G401.6 (cell line): ENCODE results near the gene AGTR1.
"Not testable (repeated sequence)": the region's sequence is repeated elsewhere in the genome, so short reads cannot be mapped to it uniquely, and the experiment has no call there.

Experiments used
- FAIRE-seq: peaks from 2 replicates; lab custom pipeline; 2012; peaks lifted over from hg19 to GRCh38; lab: Jason Lieb, UNC

The AGTR1 gene

GRCh38 chr3:148718982-148719862 is 21.5 kb downstream of the AGTR1 start:
- FAIRE-seq = peak; percentile 45

DNA sequence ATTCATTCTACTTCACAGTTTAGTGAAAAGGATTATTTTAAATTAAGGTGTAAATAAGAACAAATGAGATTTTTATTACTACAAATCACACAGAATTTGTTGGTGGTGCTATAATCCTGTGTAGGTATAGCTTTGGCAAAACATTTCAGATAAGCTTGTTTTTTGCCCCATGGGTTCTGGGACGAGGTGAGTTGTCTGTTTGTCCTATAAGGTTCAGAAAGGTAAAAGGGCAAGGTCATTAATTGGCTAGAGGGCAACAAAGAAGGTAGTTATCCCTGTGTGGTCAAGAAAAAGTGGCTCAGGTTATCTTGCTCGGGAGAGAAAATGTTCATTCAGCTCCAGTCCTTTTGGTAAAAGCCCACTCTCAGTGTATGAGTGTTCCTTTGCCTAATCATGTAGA is 23.2 kb downstream of the AGTR1 start:
- no peak for FAIRE-seq

- FAIRE-seq = no peak
Observed at GRCh38 chr3:148723631-148724030, 25.9 kb downstream of the AGTR1 start.

GRCh38 chr3:148727231-148727630 is 29.5 kb downstream of the AGTR1 start:
- no peak for FAIRE-seq

- no peak for FAIRE-seq
Observed at GRCh38 chr3:148728753-148729152, 31.1 kb downstream of the AGTR1 start.

DNA sequence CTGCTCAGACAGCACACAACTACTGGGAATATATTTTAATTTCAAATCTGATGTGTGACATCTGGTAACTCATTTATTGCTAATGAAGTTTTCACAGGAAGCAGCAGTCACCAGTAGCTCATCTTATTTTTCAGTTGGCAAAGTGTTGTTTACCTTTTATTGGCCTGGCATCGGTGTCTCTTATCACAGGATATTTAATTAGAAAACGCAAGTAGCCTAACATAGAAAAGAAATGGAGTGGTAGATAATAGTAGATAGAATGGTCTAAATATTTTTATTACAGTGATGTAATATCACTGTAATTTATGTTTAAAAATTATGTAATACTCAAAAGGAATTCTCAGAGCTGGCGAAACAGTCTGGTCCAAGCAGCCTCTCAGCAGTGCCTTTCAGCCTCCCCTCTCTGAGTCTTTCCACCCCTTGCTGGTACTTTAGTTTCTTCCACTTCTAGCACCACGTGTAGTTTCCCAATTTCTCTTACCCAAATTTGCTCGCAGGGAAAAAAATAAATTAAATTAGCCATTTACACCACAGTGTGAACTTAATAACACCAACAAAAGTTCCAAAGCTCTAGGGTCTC is 31.9 kb downstream of the AGTR1 start:
- FAIRE-seq = no peak

DNA sequence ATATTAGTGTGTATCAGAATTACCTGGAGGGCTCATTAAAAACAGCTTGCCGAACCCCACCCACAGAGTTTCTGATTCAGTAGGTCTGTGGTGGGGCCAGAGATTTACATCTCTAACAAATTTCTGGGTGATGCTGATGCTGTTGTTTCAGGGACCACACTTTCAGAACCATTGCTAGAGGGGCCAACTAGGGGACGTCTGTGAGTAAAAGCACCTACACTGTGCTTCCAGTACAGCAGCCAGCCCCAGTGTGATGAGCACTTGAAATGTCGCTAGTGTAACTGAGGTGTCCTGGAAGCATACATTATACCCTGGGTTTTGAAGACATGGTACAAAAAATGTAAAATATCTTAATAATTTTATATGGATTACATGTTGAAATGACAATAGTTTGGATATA is 33.0 kb downstream of the AGTR1 start:
- no peak for FAIRE-seq

DNA sequence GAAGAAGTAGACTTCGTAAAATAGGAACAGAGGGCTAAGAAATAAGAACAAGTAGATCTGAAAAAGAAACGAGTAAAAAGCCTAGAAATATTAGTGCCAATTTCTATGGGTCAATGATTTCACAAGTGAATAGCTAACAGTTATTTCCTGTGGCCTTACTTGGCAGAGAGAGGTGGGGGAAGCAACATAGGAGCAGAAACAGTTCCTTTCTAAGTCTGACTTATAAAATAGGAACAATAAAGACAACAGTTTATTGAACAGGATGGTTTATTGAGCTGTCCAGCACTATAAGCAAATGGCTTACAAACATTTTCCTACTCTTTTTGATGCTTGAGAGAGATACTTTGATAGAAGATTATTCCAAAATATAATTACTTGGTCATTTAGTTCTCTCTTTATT is 37.9 kb downstream of the AGTR1 start:
- FAIRE-seq = no peak

DNA sequence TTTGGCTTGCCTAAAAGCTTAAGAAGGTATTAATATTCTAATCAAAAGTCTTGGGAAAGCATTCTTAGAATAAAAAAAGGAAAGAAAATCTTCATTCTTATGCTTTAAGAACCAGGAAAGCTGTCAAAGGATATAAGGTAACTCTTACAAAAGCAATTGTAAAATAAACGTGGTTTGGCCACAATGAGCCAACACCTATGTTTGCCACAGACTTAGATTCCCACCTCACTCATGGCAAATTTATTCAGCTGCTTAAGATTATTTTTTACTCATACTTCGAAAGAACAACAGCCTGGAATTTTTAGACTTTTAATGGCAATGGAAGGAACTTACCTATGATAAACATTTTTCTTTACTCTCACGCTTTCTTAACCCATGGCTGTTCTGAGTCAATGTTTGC is 38.4 kb downstream of the AGTR1 start:
- FAIRE-seq = no peak

DNA sequence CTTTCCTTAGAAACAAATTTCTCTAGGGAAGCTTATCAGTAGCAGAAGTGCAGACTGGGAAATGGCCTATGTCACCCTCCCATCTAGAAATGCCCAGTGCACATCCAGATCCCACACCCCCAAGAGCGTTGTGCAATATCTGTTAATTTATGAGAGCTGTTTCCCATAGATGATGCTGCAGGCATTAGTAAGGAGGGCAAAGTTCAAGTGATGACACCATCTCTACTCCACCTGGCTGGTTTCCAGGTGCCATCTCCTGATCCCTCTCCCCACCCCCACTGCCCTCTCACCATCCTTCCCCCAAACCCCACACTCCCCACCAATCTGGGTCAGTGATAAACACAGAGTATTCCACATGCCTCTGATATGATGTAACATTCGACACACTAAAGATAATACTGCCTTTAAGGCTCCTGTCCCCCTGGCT is 39.4 kb downstream of the AGTR1 start:
- no peak for FAIRE-seq

DNA sequence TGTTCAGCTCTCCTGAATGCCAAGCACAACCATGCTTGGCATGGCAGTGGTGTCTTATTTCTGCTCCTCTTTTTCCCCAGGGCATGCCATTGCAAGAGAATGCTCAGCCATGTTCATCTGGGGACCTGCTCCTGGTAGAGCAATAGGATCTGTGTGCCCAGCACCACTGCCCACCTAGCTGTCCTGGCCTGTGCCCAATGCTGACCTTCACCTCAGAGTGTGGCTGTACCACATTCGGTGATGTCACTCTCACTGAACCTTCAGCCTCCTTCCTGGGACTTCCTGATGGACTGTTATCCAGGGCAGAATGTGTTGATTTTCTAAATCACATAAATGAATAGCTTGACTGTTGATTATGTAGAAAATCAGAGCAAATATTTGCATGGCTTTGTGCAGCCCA is 42.0 kb downstream of the AGTR1 start:
- FAIRE-seq = no peak

- no peak for FAIRE-seq
Observed at GRCh38 chr3:148740291-148740690, 42.6 kb downstream of the AGTR1 start.

GRCh38 chr3:148741219-148741618 is 43.5 kb downstream of the AGTR1 start:
- no peak for FAIRE-seq

DNA sequence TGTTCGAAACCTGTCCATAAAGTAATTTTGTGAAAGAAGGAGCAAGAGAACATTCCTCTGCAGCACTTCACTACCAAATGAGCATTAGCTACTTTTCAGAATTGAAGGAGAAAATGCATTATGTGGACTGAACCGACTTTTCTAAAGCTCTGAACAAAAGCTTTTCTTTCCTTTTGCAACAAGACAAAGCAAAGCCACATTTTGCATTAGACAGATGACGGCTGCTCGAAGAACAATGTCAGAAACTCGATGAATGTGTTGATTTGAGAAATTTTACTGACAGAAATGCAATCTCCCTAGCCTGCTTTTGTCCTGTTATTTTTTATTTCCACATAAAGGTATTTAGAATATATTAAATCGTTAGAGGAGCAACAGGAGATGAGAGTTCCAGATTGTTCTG is 44.4 kb downstream of the AGTR1 start:
- no peak for FAIRE-seq

GRCh38 chr3:148746053-148746452 is 48.4 kb downstream of the AGTR1 start:
- FAIRE-seq = no peak

GRCh38 chr3:148748283-148748682 is 50.6 kb downstream of the AGTR1 start:
- FAIRE-seq = no peak

- FAIRE-seq = no peak
Observed at GRCh38 chr3:148750296-148750695, 52.6 kb downstream of the AGTR1 start.

- FAIRE-seq = no peak
Observed at GRCh38 chr3:148751461-148751860, 53.8 kb downstream of the AGTR1 start.

DNA sequence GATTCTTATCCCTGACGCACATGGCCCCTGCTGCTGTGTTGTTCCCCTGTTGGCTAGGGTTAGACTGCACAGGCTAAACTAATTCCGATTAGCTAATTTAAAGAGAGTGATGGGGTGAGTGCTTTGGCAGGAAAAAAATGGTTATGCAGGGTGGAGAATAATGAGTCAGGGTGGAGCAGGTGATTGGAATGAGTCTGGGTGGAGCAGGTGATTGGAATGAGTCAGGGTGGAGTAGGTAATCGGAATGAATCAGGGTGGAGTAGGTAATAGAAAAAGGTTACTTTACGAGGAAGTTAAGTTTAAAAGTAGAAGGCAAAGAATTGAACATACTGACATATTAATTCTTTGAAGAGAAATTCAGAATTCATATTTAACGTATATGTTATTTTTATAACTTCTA is 55.7 kb downstream of the AGTR1 start:
- not testable (repeated sequence) for FAIRE-seq

DNA sequence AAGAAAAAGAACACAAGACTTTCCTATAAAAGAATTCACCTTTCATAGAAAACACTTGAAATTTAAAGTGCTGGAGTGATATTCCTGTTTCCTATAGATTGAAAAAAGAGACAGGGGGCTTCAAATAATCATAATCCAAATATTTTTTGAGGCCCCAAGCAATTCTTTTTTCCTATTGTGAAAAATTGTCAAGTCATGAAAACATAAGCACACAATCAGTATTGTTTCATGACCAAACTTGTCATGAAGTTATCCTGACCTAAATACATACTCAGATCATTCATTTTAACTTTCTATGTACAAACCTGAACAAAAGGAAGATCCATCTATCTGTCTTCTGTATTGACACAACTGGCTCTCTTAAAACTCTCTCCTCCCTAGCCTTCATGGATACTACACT is 57.9 kb downstream of the AGTR1 start:
- FAIRE-seq = no peak

DNA sequence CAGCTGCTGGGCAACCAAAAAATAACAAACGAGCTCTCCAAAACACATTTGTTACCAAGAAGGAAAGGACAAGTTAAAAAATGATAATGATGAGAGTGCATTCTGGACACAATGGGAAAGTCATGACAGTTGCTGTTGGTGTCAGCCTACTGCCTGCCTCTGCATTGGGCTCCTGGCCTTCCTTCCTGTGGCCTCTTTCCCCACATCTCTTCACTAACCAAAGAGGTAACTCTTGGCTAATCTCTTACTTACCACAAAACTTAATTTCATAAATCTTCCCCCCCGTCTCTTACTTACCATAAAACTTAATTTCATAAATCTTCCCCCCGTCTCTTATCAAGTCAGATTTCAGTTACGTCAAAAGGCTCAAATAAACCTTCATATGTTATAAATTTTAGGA is 58.6 kb downstream of the AGTR1 start:
- FAIRE-seq = no peak

GRCh38 chr3:148757238-148758215 is 59.8 kb downstream of the AGTR1 start:
- no peak for FAIRE-seq
